SK-N-SH treated with all-trans-retinoic acid at 6 μM for 48 hours (cell line): ENCODE measurements around the gene CERS4.
"Not testable (repeated sequence)": the region's sequence is repeated elsewhere in the genome, so short reads cannot be mapped to it uniquely, and the experiment has no call there.

Experiments
- ATAC-seq: fragments of 200-7000 bp; cut with Tn5 transposase; 3 replicates; pipeline ENCODE4 v1.9.1; 2020; ENCODE audit warnings: mild to moderate bottlenecking, moderate library complexity
- ARNTL ChIP-seq: fragments of 450-650 bp; formaldehyde crosslinking; IDR thresholded peaks from 2 replicates; pipeline ENCODE4 v1.5.0; 2020; ENCODE audit warnings: low read depth, mild to moderate bottlenecking, moderate library complexity, borderline replicate concordance
- BACH2 ChIP-seq: fragments of 250-450 bp; sonication (Bioruptor Pico); IDR thresholded peaks from 2 replicates; pipeline ENCODE4 v1.9.0; 2021; ENCODE audit warnings: mild to moderate bottlenecking, borderline replicate concordance
- CSDC2 ChIP-seq: fragments of 250-450 bp; sonication (Bioruptor Pico); IDR thresholded peaks from 2 replicates; pipeline ENCODE4 v1.5.0; 2020; ENCODE audit warnings: mild to moderate bottlenecking, moderate library complexity
- ESRRG ChIP-seq: fragments of 250-450 bp; sonication (Bioruptor Pico); IDR thresholded peaks from 2 replicates; pipeline ENCODE4 v1.6.1; 2021; ENCODE audit warnings: mild to moderate bottlenecking
- ISL1 ChIP-seq: fragments of 250-450 bp; sonication (Bioruptor Pico); IDR thresholded peaks from 2 replicates; pipeline ENCODE4 v2.1.2; 2022; ENCODE audit warnings: mild to moderate bottlenecking, moderate library complexity
- OSR1 ChIP-seq: fragments of 250-450 bp; sonication (Bioruptor Pico); IDR thresholded peaks from 2 replicates; pipeline ENCODE4 v1.8.0; 2022; ENCODE audit warnings: moderate library complexity, mild to moderate bottlenecking, inconsistent platforms
- PPARA ChIP-seq: fragments of 250-450 bp; sonication (Bioruptor Pico); IDR thresholded peaks from 2 replicates; pipeline ENCODE4 v1.5.0; 2020; ENCODE audit warnings: mild to moderate bottlenecking, borderline replicate concordance
- RARB ChIP-seq: fragments of 250-450 bp; sonication (Bioruptor Pico); IDR thresholded peaks from 2 replicates; pipeline ENCODE4 v1.8.0; 2021; ENCODE audit warnings: mild to moderate bottlenecking, moderate library complexity
- SNAI2 ChIP-seq: fragments of 250-450 bp; sonication (Bioruptor Pico); IDR thresholded peaks from 2 replicates; pipeline ENCODE4 v1.5.0; 2020; ENCODE audit warnings: mild to moderate bottlenecking, moderate library complexity
- TCF4 ChIP-seq: fragments of 250-450 bp; sonication (Bioruptor Pico); IDR thresholded peaks from 2 replicates; pipeline ENCODE4 v1.8.0; 2021; ENCODE audit warnings: mild to moderate bottlenecking, moderate library complexity, borderline replicate concordance
- ZC3H10 ChIP-seq: fragments of 250-450 bp; sonication (Bioruptor Pico); IDR thresholded peaks from 2 replicates; pipeline ENCODE4 v1.5.1; 2021; ENCODE audit warnings: mild to moderate bottlenecking, moderate library complexity
- ZFP3 ChIP-seq: fragments of 250-450 bp; sonication (Bioruptor Pico); IDR thresholded peaks from 2 replicates; pipeline ENCODE4 v1.5.0; 2020; ENCODE audit warnings: mild to moderate bottlenecking, moderate library complexity
- ZNF565 ChIP-seq: fragments of 450-650 bp; formaldehyde crosslinking; conservative IDR thresholded peaks from 2 replicates; pipeline ENCODE4 v1.5.0; 2020; ENCODE audit warnings: low read depth, mild to moderate bottlenecking, moderate library complexity
- ZNF70 ChIP-seq: fragments of 450-650 bp; formaldehyde crosslinking; IDR thresholded peaks from 2 replicates; pipeline ENCODE4 v1.5.0; 2020; ENCODE audit warnings: mild to moderate bottlenecking, moderate library complexity
- ZNF8 ChIP-seq: fragments of 450-650 bp; formaldehyde crosslinking; IDR thresholded peaks from 2 replicates; pipeline ENCODE4 v1.5.0; 2020; ENCODE audit warnings: mild to moderate bottlenecking, moderate library complexity
- TF ChIP-seq, protein P1 (sequence below): fragments of 250-450 bp; sonication (Bioruptor Pico); IDR thresholded peaks from 2 replicates; pipeline ENCODE4 v1.8.0; 2021; ENCODE audit warnings: low read depth, mild to moderate bottlenecking, moderate library complexity, borderline replicate concordance
- TF ChIP-seq, protein P2 (sequence below): fragments of 250-450 bp; sonication (Bioruptor Pico); IDR thresholded peaks from 2 replicates; pipeline ENCODE4 v1.5.1; 2021; ENCODE audit warnings: mild to moderate bottlenecking, moderate library complexity
- TF ChIP-seq, protein P3 (sequence below): fragments of 250-450 bp; sonication (Bioruptor Pico); IDR thresholded peaks from 2 replicates; pipeline ENCODE4 v1.5.0; 2020; ENCODE audit warnings: mild to moderate bottlenecking, moderate library complexity
- TF ChIP-seq, protein P4 (sequence below): fragments of 250-450 bp; sonication (Bioruptor Pico); IDR thresholded peaks from 2 replicates; pipeline ENCODE4 v1.5.1; 2020; ENCODE audit warnings: low read depth, mild to moderate bottlenecking, moderate library complexity

CERS4 gene

DNA sequence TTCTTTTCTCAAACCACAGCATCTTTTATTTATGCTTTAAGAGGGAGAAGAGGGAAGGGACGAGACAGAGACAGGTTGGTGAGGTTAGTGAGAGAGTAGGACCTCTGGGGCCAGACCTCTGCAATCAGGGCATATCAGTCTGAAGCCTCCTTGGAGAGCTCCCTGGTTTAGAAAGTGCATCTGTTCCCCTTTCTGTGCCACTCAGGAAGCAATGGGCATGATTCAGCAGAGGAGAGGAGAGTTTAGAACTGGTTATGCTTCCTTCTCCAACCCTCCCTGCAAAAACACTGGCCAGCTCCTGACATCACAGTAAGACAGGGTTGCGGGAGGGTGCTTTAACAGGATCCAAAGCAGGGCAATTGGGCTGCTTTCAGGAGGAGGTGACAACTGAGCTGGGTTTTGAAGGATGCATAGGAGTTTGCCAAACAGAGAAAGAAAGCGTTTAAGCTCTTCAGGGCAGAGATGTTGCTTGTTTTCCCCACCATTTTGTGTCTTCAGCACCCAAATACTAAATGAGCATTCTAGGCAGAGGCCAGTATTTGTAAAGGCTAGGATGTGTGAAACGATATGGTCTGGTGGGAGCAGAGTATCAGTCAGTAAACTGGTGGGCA is 33.1 kb downstream of the CERS4 start:
- no peak for ATAC-seq
- TF ChIP-seq ZFP3 (CRISPR knock-in tag) (peak; percentile 97), CSDC2 (CRISPR knock-in tag) (no peak)
- TF ChIP-seq, all 23 proteins: peak for 1

DNA sequence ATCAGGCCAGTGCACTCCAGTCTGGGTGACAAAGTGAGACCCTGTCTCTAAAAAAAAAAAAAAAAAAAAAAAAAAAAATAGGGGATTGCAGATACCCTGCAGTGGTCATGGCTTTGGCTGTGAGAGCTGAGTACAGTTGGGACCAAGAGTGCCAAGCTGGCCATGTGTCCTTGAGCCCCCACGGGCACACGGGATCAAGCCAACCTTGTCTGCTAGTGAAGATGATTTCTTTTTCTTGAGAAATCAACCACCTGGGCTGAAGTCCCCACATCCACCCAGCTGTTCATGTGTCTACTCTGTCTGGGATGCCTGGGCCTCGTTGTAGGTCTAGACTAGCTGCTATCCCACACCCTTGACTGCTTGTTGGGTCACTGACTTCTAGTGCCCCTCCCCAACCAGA is 34.0 kb downstream of the CERS4 start:
- no peak for ATAC-seq
- TF ChIP-seq ARNTL = no peak
- TF ChIP-seq SNAI2 = no peak
- TF ChIP-seq ESRRG (CRISPR knock-in tag) = no peak
- TF ChIP-seq ZNF565 (CRISPR knock-in tag) = no peak
- no peak for TF ChIP-seq ZFP3 (CRISPR knock-in tag)
- no peak for TF ChIP-seq ISL1
- no peak for TF ChIP-seq ZNF70
- TF ChIP-seq, protein P1, sequence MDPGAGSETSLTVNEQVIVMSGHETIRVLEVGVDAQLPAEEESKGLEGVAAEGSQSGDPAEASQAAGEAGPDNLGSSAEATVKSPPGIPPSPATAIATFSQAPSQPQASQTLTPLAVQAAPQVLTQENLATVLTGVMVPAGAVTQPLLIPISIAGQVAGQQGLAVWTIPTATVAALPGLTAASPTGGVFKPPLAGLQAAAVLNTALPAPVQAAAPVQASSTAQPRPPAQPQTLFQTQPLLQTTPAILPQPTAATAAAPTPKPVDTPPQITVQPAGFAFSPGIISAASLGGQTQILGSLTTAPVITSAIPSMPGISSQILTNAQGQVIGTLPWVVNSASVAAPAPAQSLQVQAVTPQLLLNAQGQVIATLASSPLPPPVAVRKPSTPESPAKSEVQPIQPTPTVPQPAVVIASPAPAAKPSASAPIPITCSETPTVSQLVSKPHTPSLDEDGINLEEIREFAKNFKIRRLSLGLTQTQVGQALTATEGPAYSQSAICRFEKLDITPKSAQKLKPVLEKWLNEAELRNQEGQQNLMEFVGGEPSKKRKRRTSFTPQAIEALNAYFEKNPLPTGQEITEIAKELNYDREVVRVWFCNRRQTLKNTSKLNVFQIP (CRISPR knock-in tag) = no peak
- TF ChIP-seq, protein P2, sequence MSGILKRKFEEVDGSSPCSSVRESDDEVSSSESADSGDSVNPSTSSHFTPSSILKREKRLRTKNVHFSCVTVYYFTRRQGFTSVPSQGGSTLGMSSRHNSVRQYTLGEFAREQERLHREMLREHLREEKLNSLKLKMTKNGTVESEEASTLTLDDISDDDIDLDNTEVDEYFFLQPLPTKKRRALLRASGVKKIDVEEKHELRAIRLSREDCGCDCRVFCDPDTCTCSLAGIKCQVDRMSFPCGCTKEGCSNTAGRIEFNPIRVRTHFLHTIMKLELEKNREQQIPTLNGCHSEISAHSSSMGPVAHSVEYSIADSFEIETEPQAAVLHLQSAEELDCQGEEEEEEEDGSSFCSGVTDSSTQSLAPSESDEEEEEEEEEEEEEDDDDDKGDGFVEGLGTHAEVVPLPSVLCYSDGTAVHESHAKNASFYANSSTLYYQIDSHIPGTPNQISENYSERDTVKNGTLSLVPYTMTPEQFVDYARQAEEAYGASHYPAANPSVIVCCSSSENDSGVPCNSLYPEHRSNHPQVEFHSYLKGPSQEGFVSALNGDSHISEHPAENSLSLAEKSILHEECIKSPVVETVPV (CRISPR knock-in tag) = no peak
- TF ChIP-seq ZC3H10 (CRISPR knock-in tag) = no peak
- TF ChIP-seq PPARA (CRISPR knock-in tag) = no peak

DNA sequence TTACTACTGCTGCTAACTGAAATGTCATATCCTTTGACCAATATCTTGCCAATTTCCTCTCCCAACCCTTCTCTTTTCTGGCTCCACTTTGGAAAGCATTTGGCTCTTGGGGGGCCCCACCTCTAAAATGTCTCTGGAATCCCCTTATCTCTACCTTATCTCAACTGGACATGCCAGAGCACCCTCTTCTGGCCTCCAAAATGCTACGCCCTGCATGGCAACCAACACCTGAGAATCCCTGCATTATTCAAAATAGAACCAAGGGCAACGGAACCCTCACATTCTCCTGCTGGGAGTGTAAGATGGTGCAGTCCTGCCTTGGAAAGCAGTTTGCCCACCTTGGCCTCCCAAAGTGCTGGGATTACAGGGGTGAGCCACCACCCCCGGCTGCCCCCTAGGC is 35.3 kb downstream of the CERS4 start:
- TF ChIP-seq TCF4 (no peak), ISL1 (no peak), RARB (no peak), ZNF8 (CRISPR knock-in tag) (no peak), OSR1 (no peak), ZC3H10 (CRISPR knock-in tag) (no peak), ESRRG (CRISPR knock-in tag) (no peak), BACH2 (CRISPR knock-in tag) (no peak), CSDC2 (CRISPR knock-in tag) (no peak)
- TF ChIP-seq, protein P3, sequence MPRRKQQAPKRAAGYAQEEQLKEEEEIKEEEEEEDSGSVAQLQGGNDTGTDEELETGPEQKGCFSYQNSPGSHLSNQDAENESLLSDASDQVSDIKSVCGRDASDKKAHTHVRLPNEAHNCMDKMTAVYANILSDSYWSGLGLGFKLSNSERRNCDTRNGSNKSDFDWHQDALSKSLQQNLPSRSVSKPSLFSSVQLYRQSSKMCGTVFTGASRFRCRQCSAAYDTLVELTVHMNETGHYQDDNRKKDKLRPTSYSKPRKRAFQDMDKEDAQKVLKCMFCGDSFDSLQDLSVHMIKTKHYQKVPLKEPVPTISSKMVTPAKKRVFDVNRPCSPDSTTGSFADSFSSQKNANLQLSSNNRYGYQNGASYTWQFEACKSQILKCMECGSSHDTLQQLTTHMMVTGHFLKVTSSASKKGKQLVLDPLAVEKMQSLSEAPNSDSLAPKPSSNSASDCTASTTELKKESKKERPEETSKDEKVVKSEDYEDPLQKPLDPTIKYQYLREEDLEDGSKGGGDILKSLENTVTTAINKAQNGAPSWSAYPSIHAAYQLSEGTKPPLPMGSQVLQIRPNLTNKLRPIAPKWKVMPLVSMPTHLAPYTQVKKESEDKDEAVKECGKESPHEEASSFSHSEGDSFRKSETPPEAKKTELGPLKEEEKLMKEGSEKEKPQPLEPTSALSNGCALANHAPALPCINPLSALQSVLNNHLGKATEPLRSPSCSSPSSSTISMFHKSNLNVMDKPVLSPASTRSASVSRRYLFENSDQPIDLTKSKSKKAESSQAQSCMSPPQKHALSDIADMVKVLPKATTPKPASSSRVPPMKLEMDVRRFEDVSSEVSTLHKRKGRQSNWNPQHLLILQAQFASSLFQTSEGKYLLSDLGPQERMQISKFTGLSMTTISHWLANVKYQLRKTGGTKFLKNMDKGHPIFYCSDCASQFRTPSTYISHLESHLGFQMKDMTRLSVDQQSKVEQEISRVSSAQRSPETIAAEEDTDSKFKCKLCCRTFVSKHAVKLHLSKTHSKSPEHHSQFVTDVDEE = no peak
- ATAC-seq = no peak

DNA sequence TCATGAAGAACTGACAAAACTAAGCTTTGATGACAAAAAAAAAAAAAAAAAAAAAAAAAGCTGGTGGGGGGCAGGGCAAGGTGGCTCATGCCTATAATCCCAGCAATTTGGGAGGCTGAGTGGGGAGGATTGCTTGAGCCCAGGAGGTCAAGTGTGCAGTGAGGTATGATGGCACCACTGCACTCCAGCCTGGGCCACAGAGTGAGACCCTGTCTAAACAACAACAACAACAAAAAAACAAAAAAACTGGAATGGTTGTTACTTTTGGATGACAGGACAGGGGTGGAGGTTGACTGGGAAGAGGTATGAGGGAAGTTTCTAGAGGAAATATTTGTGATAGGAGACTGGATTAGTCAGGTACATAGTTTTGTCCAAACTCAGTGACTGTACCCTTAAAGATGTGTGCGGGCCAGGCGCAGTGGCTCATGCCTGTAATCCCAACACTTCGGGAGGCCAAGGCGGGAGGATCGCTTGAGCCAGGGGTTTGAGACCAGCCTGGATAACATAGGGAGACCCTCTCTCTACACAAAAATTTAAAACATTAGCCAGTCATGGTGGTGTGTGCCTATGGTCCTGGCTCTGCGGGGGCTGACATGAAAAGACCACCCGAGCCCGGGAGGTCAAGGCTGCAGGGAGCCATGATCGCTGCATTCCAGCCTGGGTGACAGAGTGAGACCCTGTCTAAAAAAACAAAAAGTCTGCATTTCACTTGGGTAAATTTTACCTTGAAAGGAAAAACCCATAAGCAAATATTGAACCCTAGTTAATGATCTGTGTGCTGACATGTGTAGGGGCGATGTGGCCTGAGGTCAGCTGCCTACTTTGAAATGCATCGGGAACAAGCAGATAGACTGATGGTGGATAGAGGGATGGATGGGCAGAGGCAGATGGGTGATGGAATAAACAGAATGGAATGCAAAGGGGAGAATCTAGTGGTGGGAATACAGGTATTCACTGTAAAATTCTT is 37.0 kb downstream of the CERS4 start:
- TF ChIP-seq, protein P4, sequence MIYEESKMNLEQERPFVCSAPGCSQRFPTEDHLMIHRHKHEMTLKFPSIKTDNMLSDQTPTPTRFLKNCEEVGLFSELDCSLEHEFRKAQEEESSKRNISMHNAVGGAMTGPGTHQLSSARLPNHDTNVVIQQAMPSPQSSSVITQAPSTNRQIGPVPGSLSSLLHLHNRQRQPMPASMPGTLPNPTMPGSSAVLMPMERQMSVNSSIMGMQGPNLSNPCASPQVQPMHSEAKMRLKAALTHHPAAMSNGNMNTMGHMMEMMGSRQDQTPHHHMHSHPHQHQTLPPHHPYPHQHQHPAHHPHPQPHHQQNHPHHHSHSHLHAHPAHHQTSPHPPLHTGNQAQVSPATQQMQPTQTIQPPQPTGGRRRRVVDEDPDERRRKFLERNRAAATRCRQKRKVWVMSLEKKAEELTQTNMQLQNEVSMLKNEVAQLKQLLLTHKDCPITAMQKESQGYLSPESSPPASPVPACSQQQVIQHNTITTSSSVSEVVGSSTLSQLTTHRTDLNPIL (CRISPR knock-in tag) = no peak
- TF ChIP-seq ZNF565 (CRISPR knock-in tag) (no peak), PPARA (CRISPR knock-in tag) (no peak), SNAI2 (no peak), ZFP3 (CRISPR knock-in tag) (no peak), ZNF70 (no peak)
- TF ChIP-seq, protein P2 (CRISPR knock-in tag) = no peak
- TF ChIP-seq, all 23 proteins: peak for 0
- ATAC-seq = no peak

DNA sequence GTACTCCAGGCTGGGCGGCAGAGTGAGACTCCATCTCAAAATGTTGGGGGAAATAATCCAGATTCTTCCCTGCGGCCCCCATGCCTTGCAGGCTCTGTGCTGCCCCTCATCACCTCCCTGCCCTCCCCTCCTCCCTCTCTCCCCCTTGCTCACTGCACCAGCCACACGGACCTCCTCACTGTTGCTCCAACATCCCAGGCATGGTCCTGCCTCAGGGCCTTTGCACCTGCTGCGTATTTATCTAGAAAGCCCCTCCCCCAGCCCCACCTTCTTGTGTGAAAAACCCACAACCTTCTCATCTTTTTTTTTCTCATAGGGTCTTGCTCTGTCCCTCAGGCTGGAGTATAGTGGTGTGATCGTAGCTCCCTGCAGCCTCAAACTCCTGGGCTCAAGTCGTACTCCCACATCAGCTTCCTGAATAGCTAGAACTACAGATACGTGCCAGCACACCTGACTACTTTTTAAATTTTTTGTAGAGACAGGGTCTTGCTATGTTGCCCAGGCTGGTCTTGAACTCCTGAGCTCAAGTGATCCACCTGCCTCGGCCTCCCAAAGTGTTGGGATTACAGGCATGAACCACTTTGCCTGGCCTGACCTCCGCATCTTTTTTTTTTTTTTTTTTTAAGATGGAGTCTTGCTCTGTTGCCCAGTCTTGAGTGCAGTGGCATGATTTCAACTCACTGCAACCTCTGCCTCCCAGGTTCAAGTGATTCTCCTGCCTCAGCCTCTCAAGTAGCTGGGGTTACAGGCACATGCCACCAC is 38.1 kb downstream of the CERS4 start:
- not testable (repeated sequence) for ATAC-seq
